DMS79 treated with DMSO at 0.1 percent for 48 hours (cell line): ENCODE data around the gene FGR.

Experiments
- DNase-seq: peaks from one replicate; lab custom pipeline; 2025; lab: John Stamatoyannopoulos, UW

Gene FGR

DNA sequence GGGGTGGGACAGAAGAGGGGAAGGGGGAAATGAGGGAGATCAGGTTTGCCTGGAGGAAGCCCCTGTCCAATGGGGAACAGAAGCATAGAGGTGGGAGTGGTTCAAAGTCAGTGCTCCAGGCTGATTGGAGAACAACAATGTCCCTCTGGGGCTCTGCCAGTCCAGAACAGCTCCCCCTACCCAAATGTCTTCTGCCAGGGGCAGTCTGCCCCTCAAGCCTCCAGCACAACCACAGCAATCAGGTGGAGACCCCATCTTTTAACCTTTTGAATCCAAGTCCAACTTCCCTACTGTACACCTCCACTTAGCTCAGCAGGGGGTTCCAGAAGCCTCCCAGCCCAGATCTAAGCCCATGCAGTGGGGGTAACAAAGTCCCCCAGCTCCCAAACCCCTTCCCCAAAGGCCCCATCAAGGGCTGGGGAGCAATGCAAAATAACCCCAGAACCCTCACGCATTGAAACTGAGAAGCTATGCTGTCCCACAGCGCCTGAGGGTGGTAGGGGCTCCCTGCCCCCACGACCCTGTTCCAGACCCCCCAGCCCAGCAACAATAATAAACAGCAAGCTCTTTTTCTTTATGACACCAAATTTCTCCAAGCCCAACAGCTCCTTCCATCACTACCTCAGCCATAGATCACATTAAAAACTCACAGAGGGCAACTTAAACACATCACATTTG is 34.3 kb downstream of the FGR start:
- DNase-seq: peak; percentile 19

DNA sequence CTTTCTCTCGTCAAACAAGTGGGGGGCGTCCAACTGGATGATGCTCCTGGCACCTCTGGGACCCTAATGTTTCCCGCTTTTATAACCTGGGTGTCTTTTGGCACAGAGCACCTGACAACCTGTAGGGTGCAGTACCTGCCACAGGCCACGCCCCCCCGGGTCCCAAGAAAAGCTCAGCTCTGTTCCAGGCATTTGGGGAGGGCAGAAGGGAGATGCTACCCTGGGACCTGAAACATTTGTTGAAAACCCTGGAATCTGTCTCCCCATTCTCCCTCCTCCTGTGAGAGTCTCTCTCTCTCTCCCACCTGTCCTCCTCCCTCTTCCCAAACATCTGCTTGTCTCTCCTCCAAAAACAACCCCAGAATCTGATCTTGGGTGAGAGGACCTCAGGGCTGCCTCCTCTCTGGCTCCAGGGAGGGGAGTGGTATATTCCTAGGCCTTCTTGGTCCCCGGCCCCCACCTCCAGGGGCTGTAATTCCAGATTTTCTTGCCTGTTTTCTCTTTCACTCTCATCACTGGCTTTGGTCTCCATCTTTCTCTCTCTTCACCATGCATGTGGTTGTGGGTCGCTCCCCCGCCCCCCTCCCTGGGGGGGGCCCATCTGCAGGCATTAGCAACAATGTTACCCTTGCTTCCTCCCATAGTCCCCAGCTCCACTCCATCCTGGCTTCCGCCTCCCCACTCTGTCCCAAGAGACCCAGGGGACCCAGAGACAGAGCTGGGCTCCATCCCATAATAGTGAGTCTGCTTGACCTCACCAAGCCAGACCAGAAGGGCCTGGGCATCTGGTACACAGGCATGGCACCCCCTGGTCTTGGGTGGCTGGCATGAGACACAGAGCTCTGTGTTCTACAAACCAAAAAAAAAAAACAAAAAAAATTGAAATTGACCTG is 35.1 kb downstream of the FGR start:
- DNase-seq: no peak

GRCh38 chr1:27598902-27599528 is 36.0 kb downstream of the FGR start:
- DNase-seq: peak; percentile 36

DNA sequence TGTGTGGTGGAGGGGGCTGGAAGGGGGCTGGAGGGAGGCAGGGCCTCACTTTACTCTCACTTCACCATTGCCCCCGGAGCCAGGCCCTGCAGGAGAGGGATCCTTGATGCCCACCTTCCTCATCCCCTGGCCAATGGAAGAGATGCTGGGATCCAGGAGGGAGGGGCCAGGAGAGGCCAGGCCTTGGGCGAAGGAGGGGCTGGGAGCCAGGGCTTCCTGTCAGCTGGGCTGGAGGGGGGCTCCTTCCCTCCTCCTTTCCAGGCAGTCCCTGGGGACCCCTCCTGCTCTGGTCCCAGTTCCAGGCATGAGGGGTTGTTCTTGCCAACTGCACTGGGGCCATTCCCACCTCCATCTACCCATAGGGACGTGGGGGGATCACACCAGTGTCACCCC is 36.7 kb downstream of the FGR start:
- DNase-seq: no peak

DNA sequence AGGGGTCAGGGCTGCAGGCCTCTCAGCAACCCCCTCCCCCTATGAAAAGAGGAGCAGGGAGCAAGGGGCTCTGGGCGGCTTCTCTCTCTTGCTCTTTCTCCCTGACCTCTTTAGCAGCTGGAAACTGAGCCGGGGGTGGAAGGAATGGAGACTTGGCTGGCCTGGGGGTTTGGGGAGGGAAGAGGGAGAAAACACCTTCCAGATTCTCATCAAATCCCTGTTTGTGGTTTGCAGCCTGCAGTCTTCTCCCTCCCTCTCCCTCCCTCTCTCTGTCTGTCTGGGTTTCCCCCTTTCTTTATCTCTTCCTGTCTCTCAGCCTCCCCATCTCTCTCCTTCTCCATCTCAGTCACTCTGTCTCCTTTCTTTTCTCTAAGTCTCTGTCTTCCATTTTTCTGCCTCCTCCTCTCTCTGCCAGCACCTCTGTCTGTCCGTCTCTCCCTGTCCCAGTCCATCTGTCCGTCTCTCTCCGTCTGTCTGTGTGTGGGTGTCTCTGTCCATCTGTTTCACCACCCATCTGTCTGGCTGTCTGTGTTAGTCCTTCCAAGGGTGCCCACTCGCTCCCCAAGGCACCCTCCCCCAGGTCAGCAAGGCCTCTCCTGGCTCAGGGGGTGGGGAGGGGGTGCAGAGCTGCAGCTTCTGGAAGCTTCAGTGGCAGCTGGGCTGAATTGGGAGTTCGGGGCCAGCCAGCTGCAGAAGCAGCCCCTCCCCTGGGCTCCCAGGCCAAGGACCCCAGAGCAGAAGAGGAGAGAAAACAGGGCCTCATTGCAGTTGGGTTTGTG is 37.3 kb downstream of the FGR start:
- DNase-seq: no peak

- DNase-seq: no peak
These were observed 38.0 kb downstream of the FGR start for GRCh38 chr1:27596986-27597385.

DNA sequence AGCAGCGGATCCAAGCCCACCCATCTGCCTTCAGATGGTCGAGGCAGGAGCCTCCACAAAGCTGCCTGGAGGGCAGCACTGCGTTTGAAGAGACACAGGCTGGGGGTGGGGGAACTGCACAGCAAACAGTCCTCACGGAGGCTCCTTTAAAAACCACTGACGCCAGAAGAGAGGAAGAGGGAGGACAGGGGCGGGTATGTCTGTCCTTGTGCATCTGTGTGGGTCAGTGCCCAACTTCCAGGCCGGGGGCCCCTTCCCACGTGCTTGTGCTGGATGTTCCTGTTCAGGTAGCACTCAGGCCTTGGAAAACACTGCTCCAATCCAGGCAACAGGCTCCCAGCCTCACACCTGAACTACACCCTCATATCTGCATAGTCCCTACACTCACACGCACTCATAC is 38.7 kb downstream of the FGR start:
- no peak for DNase-seq

DNA sequence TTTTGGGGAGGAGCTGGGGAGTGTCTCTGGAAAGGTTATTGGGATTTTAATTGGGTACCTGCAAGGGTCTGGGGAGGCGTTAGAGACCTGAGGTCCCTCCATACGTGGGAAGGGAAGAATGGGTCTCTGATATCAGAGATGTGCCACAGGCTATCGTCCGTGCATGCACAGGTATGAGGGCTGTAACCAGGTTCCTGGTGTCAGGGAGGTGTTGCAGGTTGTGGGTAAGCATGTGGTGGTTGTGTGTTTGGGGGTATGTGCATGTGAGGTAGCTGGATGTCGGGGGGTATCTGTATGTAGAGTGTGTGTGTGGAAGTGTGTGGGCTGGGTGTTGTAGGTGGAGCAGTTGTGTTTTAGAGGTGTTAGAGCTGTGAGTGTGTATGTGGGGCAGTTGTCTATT is 39.4 kb downstream of the FGR start:
- DNase-seq: no peak

DNA sequence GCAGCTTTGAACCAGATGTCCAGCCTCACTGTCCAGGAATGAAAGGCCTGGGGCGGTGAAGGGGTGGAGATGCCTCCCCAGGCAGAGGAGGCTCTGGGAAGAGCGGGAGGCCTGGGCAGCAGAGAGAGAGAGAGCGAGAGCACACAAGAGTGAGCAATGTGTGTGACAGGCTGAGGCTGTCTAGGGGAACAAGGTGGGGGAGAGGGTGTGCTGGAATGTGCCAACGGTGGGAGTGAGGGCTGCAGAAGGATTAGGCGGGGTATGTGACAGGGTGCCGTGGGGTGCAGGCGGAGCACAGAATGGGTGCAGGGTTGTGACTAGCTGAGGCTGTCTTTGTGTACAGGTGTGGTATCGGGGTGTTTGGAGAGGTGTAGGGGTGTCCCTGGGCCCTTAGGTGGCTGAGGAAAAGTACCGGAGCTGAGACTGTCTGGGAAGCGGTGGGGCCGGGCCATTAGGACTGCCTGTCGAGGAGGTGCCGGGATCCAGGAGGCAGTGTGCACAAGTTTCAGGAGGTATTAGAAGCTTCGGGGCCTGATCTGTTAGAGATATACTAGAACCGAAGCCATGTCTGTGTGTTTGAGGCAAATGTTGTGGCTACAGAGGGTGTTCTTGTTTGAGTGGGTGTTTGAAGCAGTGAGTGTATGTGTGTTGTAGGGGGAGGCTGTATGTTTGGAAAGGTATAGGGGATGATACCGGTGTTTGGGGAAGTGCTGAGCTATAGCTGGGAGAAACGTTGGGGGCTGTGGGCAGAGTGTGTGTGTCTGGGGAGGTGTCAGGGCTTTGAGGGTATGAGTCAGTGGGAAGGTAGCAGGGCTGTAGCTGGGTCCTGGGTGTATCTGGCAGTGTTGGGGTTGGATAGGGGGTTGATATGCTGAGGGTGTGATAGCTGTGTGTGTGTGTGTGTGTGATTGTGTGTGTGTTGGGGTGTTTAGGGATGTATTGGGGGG is 40.1 kb downstream of the FGR start:
- no peak for DNase-seq

DNA sequence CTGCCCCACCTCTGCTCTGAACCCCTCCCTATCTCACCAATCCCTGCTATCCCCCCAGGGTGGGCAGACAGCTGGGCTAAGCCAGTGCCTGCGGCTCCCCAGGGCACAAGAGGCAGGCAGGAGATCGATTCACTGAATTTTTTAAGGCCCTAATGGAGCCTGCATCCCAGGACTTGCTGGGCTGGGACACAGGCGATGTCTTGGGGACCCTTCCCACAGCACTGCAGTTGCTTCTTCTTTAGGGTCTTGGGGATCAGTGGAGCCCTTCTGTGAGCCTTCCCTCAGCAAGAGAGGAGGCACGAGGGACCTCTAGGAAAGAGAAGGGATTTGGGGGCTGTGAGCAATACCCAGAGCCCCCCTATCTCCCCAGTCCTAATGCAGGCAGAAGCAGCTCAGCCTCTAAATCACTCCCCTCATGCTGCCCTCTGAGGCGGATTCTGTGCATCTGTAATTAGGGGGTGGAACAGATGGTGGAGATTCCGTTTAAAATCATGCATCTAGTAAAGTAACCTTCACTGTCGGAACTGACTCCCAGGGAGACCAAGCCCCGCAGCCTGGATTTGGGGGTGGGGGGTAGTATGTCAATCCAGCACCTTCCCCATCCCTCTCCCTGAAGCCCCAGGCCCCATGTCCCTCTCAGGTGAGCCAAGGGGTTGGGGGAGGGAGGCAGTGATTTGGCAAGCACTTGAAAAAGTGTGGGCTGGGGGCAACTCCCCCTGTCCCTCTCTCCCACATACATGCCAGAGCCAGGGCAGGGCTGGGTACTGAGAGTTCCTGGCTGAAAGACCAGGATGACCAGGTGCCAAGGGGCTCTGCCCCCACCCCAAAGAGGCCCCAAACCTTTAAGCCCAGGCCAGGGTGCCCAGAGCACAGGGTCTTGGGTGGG is 41.1 kb downstream of the FGR start:
- no peak for DNase-seq

DNA sequence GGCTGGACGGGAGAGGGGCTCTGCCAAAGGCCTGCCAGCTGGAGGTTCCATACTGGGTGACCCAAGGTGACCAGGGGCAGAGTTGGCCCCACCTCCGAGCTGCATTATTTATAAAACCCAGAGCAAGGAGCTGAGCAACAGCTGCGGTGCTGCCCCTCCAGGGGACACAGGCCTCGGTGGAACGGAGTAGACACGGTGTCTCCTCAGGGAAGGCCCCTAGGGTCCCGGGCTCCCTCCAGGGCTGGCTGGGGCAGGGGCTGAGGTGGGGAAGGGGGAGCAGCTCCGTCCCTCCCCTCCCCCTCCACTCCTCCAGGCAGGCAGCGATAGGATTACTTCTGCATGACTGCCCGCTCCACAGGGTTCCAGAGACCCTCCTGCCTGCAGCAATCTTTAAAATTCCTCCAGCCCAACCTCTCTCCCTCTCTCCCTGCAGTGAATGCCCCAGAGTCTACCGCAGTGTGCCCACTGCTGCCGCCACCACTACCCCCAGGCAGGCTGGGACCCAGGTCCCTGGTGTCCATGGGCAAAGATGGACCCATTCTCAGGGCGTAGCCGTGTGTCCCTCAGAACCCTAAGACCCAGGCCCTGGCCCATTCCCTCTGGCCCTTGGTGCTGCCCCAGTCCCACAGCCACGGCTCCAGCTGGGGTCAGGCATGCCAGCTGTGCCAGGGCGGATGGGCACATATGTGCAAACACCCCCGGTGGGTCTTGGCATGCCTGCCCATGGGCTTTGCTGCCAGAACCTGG is 41.9 kb downstream of the FGR start:
- DNase-seq: no peak

DNA sequence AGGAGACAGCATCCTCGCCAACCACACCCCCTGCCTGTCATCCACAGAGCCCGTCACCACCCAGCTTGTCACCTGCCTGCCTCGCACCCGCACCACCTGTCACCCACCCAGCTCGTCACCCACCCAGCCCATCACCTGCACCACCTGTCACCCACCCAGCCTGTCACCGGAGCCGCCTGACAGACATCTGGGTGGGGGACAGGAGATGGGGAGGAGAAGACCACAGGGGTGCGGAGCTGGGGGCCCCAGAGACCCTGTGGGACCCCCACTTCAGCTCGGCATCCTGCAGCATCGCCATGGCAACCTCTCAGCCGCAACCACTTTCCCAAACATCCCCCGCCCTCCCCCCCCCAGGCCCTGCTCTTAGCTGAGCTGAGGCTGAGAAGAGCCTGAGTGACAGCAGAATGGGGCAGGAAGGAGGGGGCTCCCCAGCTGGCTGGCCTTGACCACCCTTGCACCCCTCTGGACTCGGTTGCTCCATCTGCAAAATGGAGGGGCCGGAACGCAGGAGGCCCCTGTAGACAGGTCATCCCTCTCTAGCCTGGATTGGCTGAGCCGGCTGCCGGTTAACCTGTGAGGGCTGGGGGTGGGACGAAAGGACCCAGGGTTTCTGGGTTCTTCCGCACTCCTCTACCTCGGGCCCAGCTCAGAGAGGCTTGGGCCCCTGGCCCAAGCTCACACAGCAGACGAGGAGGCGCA is 42.6 kb downstream of the FGR start:
- DNase-seq: peak; percentile 50

DNA sequence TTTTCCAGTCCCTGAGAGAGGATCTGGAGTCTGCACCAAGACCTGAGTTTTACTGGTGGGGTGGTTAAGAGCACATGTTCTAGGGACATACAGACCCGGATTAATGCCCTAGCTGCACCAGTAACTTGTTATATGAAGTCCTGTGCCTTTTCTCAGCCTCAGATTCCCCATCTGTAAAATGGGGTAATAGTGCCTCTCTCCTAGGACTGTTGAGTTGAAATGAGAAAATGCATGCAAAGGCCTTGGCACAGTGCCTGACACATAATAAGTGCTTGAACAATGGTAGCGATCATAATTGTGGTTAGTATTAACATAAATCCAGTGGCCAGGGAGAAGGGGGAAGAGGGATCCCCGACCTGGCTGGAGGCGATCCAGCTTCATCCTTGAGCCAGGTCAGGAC is 43.4 kb downstream of the FGR start:
- peak; percentile 45 for DNase-seq

- no peak for DNase-seq
These were observed 44.0 kb downstream of the FGR start for GRCh38 chr1:27590917-27591508.

GRCh38 chr1:27589841-27590426 is 45.1 kb downstream of the FGR start:
- DNase-seq: peak; percentile 34

GRCh38 chr1:27589441-27589840 is 45.5 kb downstream of the FGR start:
- no peak for DNase-seq

GRCh38 chr1:27588256-27589232 is 46.4 kb downstream of the FGR start:
- DNase-seq: no peak
